Thyroid gland (tissue), 4 donors: ENCODE data around the gene ANKRD66.

Source experiments
- CTCF ChIP-seq, 6 experiments: fragments of 200-600 bp in 3 of 6; fragments of 450-650 bp in 3 of 6; sonication (generic) in 3 of 6; IDR thresholded peaks; one replicate each; pipeline ENCODE4 v1.5.1; 2016 to 2019; ENCODE audit warnings: antibody characterized with exemption in 6 of 6, mild to moderate bottlenecking in 2 of 6, inconsistent platforms in 1 of 6, moderate library complexity in 1 of 6
- POLR2A ChIP-seq, 2 donors: fragments of 450-650 bp; IDR thresholded peaks; one replicate each; pipeline ENCODE4 v1.6.1; 2017; ENCODE audit warnings: antibody characterized with exemption in 2 of 2, mild to moderate bottlenecking in 2 of 2, moderate library complexity in 1 of 2

DNA sequence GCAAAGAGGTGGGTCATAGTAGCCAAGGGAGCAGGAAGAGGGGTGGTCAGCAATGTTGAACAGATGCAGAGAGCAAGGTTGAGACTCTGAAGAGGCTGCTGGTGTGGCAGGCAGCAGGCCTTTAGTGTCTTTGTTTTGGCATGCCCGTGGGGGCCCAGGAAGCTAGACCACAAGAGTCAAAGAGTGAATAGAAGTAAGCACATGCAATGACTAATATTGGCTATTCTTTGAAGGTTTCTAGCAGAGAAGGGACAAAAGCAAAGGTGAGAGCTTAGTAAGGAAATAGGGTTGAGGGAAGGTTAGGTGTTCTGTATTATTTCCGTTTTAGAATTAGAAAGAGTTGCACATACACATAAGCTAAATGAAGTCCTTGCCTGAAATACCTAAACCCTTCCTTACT is 40.3 kb upstream of the ANKRD66 start:
- no peak for TF ChIP-seq CTCF (IDR thresholded peaks at IDR 0.05)
- TF ChIP-seq POLR2A (IDR thresholded peaks at IDR 0.05), result no peak
